HG03095 (cell line): ENCODE measurements around the gene RBM15.

Experiments
- ATAC-seq: cut with Tn5 transposase; IDR thresholded peaks from one replicate; pipeline ENCODE4 v1.9.1; 2021; ENCODE audit warnings: moderate library complexity; ENCODE audit not compliant: unreplicated experiment

RBM15 gene

GRCh38 chr1:110320168-110320518, 19.0 kb upstream of the RBM15 start:
- ATAC-seq: no peak

GRCh38 chr1:110321045-110321444, 18.1 kb upstream of the RBM15 start:
- no peak for ATAC-seq

GRCh38 chr1:110321846-110322245, 17.3 kb upstream of the RBM15 start:
- ATAC-seq: no peak

- ATAC-seq: no peak
Observed at GRCh38 chr1:110324667-110325066, 14.5 kb upstream of the RBM15 start.

- no peak for ATAC-seq
Observed at GRCh38 chr1:110326826-110327225, 12.4 kb upstream of the RBM15 start.

- no peak for ATAC-seq
Observed at GRCh38 chr1:110328274-110328673, 10.9 kb upstream of the RBM15 start.

GRCh38 chr1:110328700-110329099, 10.5 kb upstream of the RBM15 start:
- no peak for ATAC-seq

- no peak for ATAC-seq
Observed at GRCh38 chr1:110335265-110335664, 3.9 kb upstream of the RBM15 start.

GRCh38 chr1:110336300-110337039, 2.7 kb upstream of the RBM15 start:
- no peak for ATAC-seq

GRCh38 chr1:110337704-110338308, 1.4 kb upstream of the RBM15 start:
- ATAC-seq: no peak

GRCh38 chr1:110338309-110338885, 780 bp upstream of the RBM15 start:
- peak; percentile 67 for ATAC-seq

GRCh38 chr1:110339407-110340206, 430 bp downstream of the RBM15 start:
- ATAC-seq: no peak

GRCh38 chr1:110340207-110340468, 961 bp downstream of the RBM15 start:
- ATAC-seq: no peak

GRCh38 chr1:110341146-110341871, 2.1 kb downstream of the RBM15 start:
- no peak for ATAC-seq

- no peak for ATAC-seq
Observed at GRCh38 chr1:110341872-110342331, 2.7 kb downstream of the RBM15 start.

GRCh38 chr1:110343249-110343648, 4.1 kb downstream of the RBM15 start:
- ATAC-seq: no peak

GRCh38 chr1:110344152-110344551, 5.0 kb downstream of the RBM15 start:
- ATAC-seq: no peak

- no peak for ATAC-seq
Observed at GRCh38 chr1:110345480-110345879, 6.3 kb downstream of the RBM15 start.

- ATAC-seq: no peak
Observed at GRCh38 chr1:110346690-110347089, 7.5 kb downstream of the RBM15 start.

- no peak for ATAC-seq
Observed at GRCh38 chr1:110347182-110347893, 8.2 kb downstream of the RBM15 start.

- no peak for ATAC-seq
Observed at GRCh38 chr1:110348050-110348449, 8.9 kb downstream of the RBM15 start.
